Neural progenitor cell (in vitro differentiated cells): ENCODE data around the gene CDH3.

Experiments used
- CTCF ChIP-seq: fragments of 200-600 bp; sonication (generic); IDR thresholded peaks from 2 replicates; pipeline ENCODE4 v1.5.1; 2017; ENCODE audit warnings: antibody characterized with exemption, mild to moderate bottlenecking
- EZH2 ChIP-seq: fragments of 200-600 bp; sonication (generic); IDR thresholded peaks from 2 replicates; pipeline ENCODE4 v1.6.1; 2017; ENCODE audit warnings: antibody characterized with exemption, mild to moderate bottlenecking, moderate library complexity

- TF ChIP-seq EZH2 (no peak), CTCF (no peak)
Observed at GRCh38 chr16:68596266-68596665, 48.8 kb upstream of the CDH3 start.
